RWPE2 (cell line): ENCODE data around the gene CCDC85C.

Experiments
- ATAC-seq: fragments of 200-7000 bp; cut with Tn5 transposase; 3 replicates; pipeline ENCODE4 v1.9.1; 2021; ENCODE audit warnings: low read depth
- DNase-seq: peaks from one replicate; pipeline ENCODE4 v3.0.0-alpha.2; 2020; ENCODE audit warnings: low spot score
- H3K27ac ChIP-seq: fragments of 450-650 bp; 2 replicates; pipeline ENCODE4 v1.5.1; 2017; ENCODE audit warnings: mild to moderate bottlenecking; ENCODE audit not compliant: poor library complexity, severe bottlenecking
- H3K27me3 ChIP-seq: fragments of 250-450 bp; sonication (Bioruptor Pico); 2 replicates; pipeline ENCODE4 v1.5.1; 2021; ENCODE audit warnings: mild to moderate bottlenecking, moderate library complexity; ENCODE audit not compliant: insufficient read depth, poor library complexity, severe bottlenecking
- H3K36me3 ChIP-seq: fragments of 250-450 bp; sonication (Bioruptor Pico); 2 replicates; pipeline ENCODE4 v1.5.1; 2020; ENCODE audit warnings: low read depth, mild to moderate bottlenecking, moderate library complexity
- H3K4me1 ChIP-seq: fragments of 250-450 bp; sonication (Bioruptor Pico); 2 replicates; pipeline ENCODE4 v1.5.1; 2021; ENCODE audit warnings: mild to moderate bottlenecking, moderate library complexity; ENCODE audit not compliant: insufficient read depth, poor library complexity, severe bottlenecking
- H3K4me3 ChIP-seq: fragments of 250-450 bp; sonication (Bioruptor Pico); 2 replicates; pipeline ENCODE4 v1.5.1; 2021; ENCODE audit warnings: mild to moderate bottlenecking, moderate library complexity; ENCODE audit not compliant: severe bottlenecking
- H3K9me3 ChIP-seq: fragments of 250-450 bp; sonication (Bioruptor Pico); 2 replicates; pipeline ENCODE4 v1.5.1; 2021; ENCODE audit warnings: mild to moderate bottlenecking, moderate library complexity; ENCODE audit not compliant: severe bottlenecking
- CTCF ChIP-seq: fragments of 450-650 bp; IDR thresholded peaks from one replicate; pipeline ENCODE4 v1.5.1; 2017; ENCODE audit warnings: mild to moderate bottlenecking, moderate library complexity; ENCODE audit not compliant: poor library complexity, severe bottlenecking

CCDC85C gene

GRCh38 chr14:99508896-99509629 lies 94.9 kb downstream of the CCDC85C start:
- Histone ChIP-seq H3K4me3 (no peak overlapping the region), H3K9me3 (no peaks in the 10 kb centered on the region), H3K4me1 (no peaks in the 10 kb centered on the region), H3K27ac (no peak overlapping the region), H3K27me3 (no peaks in the 10 kb centered on the region), H3K36me3 (peaks cover 83% of the 10 kb centered on the region)
- no peak for TF ChIP-seq CTCF
- DNase-seq = no peak
- ATAC-seq = peak; percentile 18; the same call in 1 of the 3 replicates

GRCh38 chr14:99507860-99508640 lies 96.0 kb downstream of the CCDC85C start:
- H3K9me3 ChIP-seq = no peaks in the 10 kb centered on the region
- no peaks in the 10 kb centered on the region for H3K27me3 ChIP-seq
- no peak overlapping the region for H3K27ac ChIP-seq
- no peaks in the 10 kb centered on the region for H3K4me1 ChIP-seq
- peaks cover 88% of the 10 kb centered on the region for H3K36me3 ChIP-seq
- ATAC-seq (peak; percentile 10; the same call in 1 of the 3 replicates), DNase-seq (no peak)
- no peak for TF ChIP-seq CTCF
- no peak overlapping the region for H3K4me3 ChIP-seq

GRCh38 chr14:99506276-99506675 lies 97.7 kb downstream of the CCDC85C start:
- TF ChIP-seq CTCF = no peak
- ATAC-seq = no peak

GRCh38 chr14:99505089-99505488 lies 98.9 kb downstream of the CCDC85C start:
- ATAC-seq (no peak), DNase-seq (no peak)
- Histone ChIP-seq H3K27me3 (no peaks in the 10 kb centered on the region), H3K4me1 (no peaks in the 10 kb centered on the region), H3K27ac (no peak overlapping the region), H3K9me3 (no peaks in the 10 kb centered on the region), H3K4me3 (no peak overlapping the region), H3K36me3 (peaks cover 96% of the 10 kb centered on the region)
- TF ChIP-seq CTCF = no peak

More at GRCh38 chr14:99506276-99506675, 97.7 kb downstream of the CCDC85C start:
- H3K4me3 ChIP-seq = no peak overlapping the region
- H3K27me3 ChIP-seq = no peaks in the 10 kb centered on the region
- H3K9me3 ChIP-seq = no peaks in the 10 kb centered on the region
- no peak overlapping the region for H3K27ac ChIP-seq
- H3K4me1 ChIP-seq = no peaks in the 10 kb centered on the region
- H3K36me3 ChIP-seq = peaks cover 90% of the 10 kb centered on the region
- no peak for DNase-seq
